Panc1 (cell line): ENCODE data around the gene SALL4. TPM values are rescaled to one million over a fixed set of nuclear protein-coding genes. Genes with fewer than 3 reads are reported as not detected.

Experiments
- ATAC-seq: fragments of 200-7000 bp; cut with Tn5 transposase; 2 replicates; pipeline ENCODE4 v1.9.1; 2020; ENCODE audit warnings: mild to moderate bottlenecking, moderate library complexity
- BruUV-seq: library from RNA; stranded (reverse); fragments of 400-500 nt; replicated peaks from 2 replicates; lab custom pipeline; 2021; lab: Mats Ljungman, UMichigan
- CTCF ChIA-PET: fragments of 300-600 bp; sonication (Branson Sonifier 250); formaldehyde crosslinking; loops from one replicate; lab custom pipeline; 2022; ENCODE audit warnings: antibody characterized with exemption; lab: Charles Lee
- POLR2A ChIA-PET: fragments of 300-600 bp; sonication (Branson Sonifier 250); formaldehyde crosslinking; loops from one replicate; lab custom pipeline; 2022; ENCODE audit warnings: antibody characterized with exemption; lab: Charles Lee
- DNase-seq: peaks from one replicate; pipeline ENCODE4 v3.0.0-alpha.2; 2010; ENCODE audit warnings: low read depth, low spot score
- H3K27ac ChIP-seq: 2 replicates; pipeline ENCODE4 v1.5.1; 2011; ENCODE audit warnings: mild to moderate bottlenecking, low read length, inconsistent platforms
- H3K27me3 ChIP-seq: fragments of 200-500 bp; sonication (Bioruptor generic); 2 replicates; pipeline ENCODE4 v1.6.0; 2014; ENCODE audit warnings: low read length, inconsistent platforms; ENCODE audit not compliant: control insufficient read depth, insufficient read depth
- H3K36me3 ChIP-seq: fragments of 200-500 bp; sonication (Bioruptor generic); 2 replicates; pipeline ENCODE4 v1.5.1; 2014; ENCODE audit warnings: inconsistent platforms, mild to moderate bottlenecking, low read length, moderate library complexity; ENCODE audit not compliant: control insufficient read depth, insufficient read depth
- H3K4me1 ChIP-seq: 2 replicates; pipeline ENCODE4 v1.5.1; 2011; ENCODE audit warnings: inconsistent platforms, mild to moderate bottlenecking, low read length, moderate library complexity; ENCODE audit not compliant: control insufficient read depth, insufficient read depth
- H3K4me3 ChIP-seq, 2 experiments: 2 replicates each; pipeline ENCODE4 v1.5.1; 2011 to 2012; ENCODE audit warnings: low read depth in 2 of 2, low read length in 2 of 2, mild to moderate bottlenecking in 2 of 2, inconsistent platforms in 1 of 2, moderate library complexity in 1 of 2
- H3K9me3 ChIP-seq: fragments of 200-500 bp; sonication (Bioruptor generic); 2 replicates; pipeline ENCODE4 v1.5.1; 2014; ENCODE audit warnings: low read depth, mild to moderate bottlenecking, inconsistent platforms, low read length, moderate library complexity; ENCODE audit not compliant: control insufficient read depth, insufficient read depth
- POLR2AphosphoS5 ChIP-seq: IDR thresholded peaks from 2 replicates; pipeline ENCODE4 v1.6.1; 2012; ENCODE audit warnings: mild to moderate bottlenecking, low read depth, low read length, moderate library complexity
- REST ChIP-seq, 2 experiments: IDR thresholded peaks; 2 replicates each; pipeline ENCODE4 v1.6.1; 2011 to 2012; ENCODE audit warnings: low read depth in 2 of 2, control low read depth in 1 of 2, low read length in 1 of 2, mild to moderate bottlenecking in 1 of 2, moderate library complexity in 1 of 2; ENCODE audit not compliant: insufficient read depth in 1 of 2
- SIN3A ChIP-seq: IDR thresholded peaks from 2 replicates; pipeline ENCODE4 v1.6.1; 2012; ENCODE audit warnings: low read depth, mild to moderate bottlenecking, low read length, moderate library complexity, borderline replicate concordance; ENCODE audit not compliant: insufficient read depth
- TCF7L2 ChIP-seq: IDR thresholded peaks from 2 replicates; pipeline ENCODE4 v1.6.1; 2011; ENCODE audit warnings: mild to moderate bottlenecking, low read depth, low read length, inconsistent platforms
- in situ Hi-C: cut with HindIII; loops from 2 replicates; pipeline ENCODE4 v1.10.0; 2016; ENCODE audit warnings: low sequenced_read_pairs, low pct_unique_long_range_greater_than_20kb
- intact Hi-C: fragments of 100-400 bp; cut with micrococcal nuclease; formaldehyde crosslinking; loops from one replicate; pipeline ENCODE4 v1.10.0; 2022; ENCODE audit not compliant: unreplicated experiment
- total RNA-seq: library from RNA; stranded (reverse); gene quantifications from one replicate; pipeline ENCODE4 v1.2.1, GENCODE V29; 2021; ENCODE audit not compliant: unreplicated experiment
- TF ChIP-seq, protein P1 (sequence below): fragments of 450-650 bp; IDR thresholded peaks from 2 replicates; pipeline ENCODE4 v1.5.1; 2017; ENCODE audit warnings: mild to moderate bottlenecking

The SALL4 gene
- total RNA-seq, 1 experiment from 2014 or later = 1.6 TPM

DNA sequence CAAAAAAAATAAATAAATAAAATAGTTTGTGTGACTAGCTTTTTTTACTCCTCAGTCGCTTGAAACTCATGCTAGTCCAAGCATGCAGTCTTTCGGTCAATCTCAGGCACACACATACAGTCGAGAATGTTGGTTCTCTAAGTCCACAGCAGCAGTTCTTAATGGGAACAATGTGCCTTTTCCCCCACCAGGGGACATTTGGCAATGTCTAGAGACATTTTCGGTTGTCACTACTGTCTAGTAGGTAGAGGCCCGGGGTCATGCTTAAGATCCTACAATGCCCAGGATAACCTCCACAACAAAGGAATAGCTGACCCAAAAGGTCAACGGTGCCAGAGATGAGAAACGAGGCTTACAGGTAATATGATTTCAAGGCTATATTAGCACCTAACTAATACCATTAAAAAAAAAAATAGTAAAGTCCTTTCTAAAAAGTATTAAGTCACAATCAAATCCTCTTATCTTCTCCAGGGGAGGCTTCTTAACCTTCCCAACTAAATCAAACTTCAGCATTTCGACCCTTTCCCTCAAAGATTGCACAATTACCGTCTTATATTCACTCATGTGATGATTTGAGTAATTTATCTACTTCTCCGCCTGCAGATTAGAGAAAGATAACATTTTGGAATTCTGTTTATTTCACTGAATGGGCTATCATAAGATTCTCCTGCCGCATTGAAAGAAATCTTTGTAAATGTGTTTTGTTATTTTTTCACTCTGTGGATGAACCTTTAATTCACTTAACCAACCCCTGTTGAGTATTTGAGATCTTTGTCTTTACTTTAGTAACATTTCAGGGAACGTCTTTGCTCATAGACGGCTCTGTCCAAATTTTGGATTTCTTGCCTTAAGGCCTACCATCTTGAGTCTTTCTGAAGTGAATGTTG, 8.1 kb upstream of the SALL4 start:
- intact Hi-C loops = no loop called here
- Histone ChIP-seq H3K9me3 (no peaks in the 10 kb centered on the region), H3K27me3 (no peaks in the 10 kb centered on the region), H3K36me3 (no peaks in the 10 kb centered on the region), H3K4me1 (no peaks in the 10 kb centered on the region), H3K4me3 (no peak overlapping the region), H3K27ac (no peak overlapping the region)
- ATAC-seq = no peak
- in situ Hi-C loops = no loop called here
- ChIA-PET CTCF (interaction anchor here (0.7 to 0.9 kb wide), 2 partner anchors 209 to 251 kb away, joined by 3 read pairs; no protein-coding TSS in a partner anchor), POLR2A (interaction anchor here (0.6 kb wide), 1 partner anchor 158 kb away, joined by 10 read pairs; no protein-coding TSS in a partner anchor)
- no TSS peak for BruUV-seq
- DNase-seq = no peak
- TF ChIP-seq, protein P1, sequence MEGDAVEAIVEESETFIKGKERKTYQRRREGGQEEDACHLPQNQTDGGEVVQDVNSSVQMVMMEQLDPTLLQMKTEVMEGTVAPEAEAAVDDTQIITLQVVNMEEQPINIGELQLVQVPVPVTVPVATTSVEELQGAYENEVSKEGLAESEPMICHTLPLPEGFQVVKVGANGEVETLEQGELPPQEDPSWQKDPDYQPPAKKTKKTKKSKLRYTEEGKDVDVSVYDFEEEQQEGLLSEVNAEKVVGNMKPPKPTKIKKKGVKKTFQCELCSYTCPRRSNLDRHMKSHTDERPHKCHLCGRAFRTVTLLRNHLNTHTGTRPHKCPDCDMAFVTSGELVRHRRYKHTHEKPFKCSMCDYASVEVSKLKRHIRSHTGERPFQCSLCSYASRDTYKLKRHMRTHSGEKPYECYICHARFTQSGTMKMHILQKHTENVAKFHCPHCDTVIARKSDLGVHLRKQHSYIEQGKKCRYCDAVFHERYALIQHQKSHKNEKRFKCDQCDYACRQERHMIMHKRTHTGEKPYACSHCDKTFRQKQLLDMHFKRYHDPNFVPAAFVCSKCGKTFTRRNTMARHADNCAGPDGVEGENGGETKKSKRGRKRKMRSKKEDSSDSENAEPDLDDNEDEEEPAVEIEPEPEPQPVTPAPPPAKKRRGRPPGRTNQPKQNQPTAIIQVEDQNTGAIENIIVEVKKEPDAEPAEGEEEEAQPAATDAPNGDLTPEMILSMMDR = no peak; the same call in 1 of the 2 replicates
- no peak for TF ChIP-seq SIN3A
- no peak for TF ChIP-seq REST (IDR thresholded peaks at IDR 0.05; ENCODE audit: insufficient read depth in 1 of 2, low read depth in 2 of 2, low read length in 1 of 2)
- no peak for TF ChIP-seq TCF7L2
- TF ChIP-seq POLR2AphosphoS5 = no peak

GRCh38 chr20:51807720-51808250, 5.5 kb upstream of the SALL4 start:
- TF ChIP-seq POLR2AphosphoS5 (no peak), TCF7L2 (no peak), REST (IDR thresholded peaks at IDR 0.05; ENCODE audit: insufficient read depth in 1 of 2, low read depth in 2 of 2, low read length in 1 of 2) (no peak)
- TF ChIP-seq, protein P1 = no peak
- no peaks in the 10 kb centered on the region for H3K9me3 ChIP-seq
- in situ Hi-C loops (no loop called here), intact Hi-C loops (no loop called here)
- no peaks in the 10 kb centered on the region for H3K4me1 ChIP-seq
- BruUV-seq = no TSS peak
- H3K36me3 ChIP-seq = no peaks in the 10 kb centered on the region
- ChIA-PET CTCF (interaction anchor here (0.6 kb wide), 1 partner anchor 11 kb away, joined by 5 read pairs; no protein-coding TSS in a partner anchor), POLR2A (interaction anchor here (0.7 kb wide), 1 partner anchor 202 kb away, joined by 9 read pairs; no protein-coding TSS in a partner anchor)
- no peak overlapping the region for H3K4me3 ChIP-seq
- H3K27ac ChIP-seq = no peak overlapping the region
- DNase-seq (no peak), ATAC-seq (no peak)
- H3K27me3 ChIP-seq = no peaks in the 10 kb centered on the region
